NCI-H345 (cell line): ENCODE data around the gene SHMT2.

ENCODE experiments used
- DNase-seq: peaks from one replicate; lab custom pipeline; 2025; lab: John Stamatoyannopoulos, UW

SHMT2 gene

GRCh38 chr12:57227315-57228115 is 2.0 kb upstream of the SHMT2 start:
- DNase-seq: no peak

DNA sequence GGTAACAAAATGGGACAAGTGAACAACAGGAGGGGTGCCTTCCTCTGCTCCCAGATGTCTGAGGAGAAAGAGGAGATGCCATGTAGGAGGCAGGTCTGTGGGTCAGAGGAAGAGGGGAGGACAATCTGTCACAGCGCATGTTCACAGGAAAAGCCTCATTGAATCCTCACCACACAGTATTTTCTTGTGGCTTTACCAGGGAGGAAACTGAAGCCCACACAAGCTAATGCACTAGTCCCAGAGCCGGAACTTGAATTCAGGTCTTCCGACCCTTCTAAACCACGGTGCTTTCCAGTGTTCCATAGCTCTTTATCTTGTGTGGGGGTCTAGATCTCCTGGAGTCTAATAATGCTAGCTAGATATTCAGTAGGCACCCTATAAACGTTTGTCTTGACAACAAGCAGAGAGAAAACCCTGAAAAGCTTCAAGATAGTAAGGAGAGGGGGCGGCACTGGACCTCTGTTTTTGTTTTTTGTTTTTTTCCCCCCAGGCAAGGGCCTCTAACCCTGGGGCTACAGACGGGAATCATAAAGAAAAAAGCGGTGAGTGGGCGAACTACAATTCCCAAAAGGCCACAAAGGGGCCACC is 371 bp upstream of the SHMT2 start:
- no peak for DNase-seq

DNA sequence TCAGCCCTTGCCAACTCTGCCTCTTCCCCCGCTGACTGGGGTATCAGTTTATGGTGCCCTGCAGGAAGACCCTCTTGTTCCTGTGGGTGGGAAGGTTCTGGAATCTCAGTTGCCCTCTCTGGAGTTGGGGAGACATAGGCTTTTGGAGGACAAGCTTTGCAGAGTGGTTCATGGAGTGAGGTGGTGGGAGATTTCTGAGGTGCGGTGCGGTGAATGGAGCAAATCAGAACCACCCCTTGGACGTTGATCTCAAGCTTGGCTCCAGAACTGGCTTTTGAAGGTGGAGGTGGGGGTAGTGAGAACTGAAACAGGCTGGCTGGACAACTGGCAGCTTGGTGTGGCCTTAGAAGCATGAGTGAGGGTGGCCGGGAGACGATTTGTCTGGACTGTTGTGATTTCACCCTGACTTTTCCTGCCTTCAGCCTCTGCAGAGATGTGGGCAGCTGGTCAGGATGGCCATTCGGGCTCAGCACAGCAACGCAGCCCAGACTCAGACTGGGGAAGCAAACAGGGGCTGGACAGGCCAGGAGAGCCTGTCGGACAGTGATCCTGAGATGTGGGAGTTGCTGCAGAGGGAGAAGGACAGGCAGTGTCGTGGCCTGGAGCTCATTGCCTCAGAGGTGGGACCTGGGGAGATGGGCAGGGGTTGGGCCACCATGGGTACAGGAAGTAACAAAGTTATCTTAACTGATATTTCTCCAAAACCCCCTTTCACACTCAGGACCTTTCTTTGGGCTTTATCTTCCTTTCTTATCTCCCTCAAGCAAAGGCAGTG is 1.1 kb downstream of the SHMT2 start:
- DNase-seq: no peak

- no peak for DNase-seq
These were observed 1.9 kb downstream of the SHMT2 start for GRCh38 chr12:57231276-57232021.

DNA sequence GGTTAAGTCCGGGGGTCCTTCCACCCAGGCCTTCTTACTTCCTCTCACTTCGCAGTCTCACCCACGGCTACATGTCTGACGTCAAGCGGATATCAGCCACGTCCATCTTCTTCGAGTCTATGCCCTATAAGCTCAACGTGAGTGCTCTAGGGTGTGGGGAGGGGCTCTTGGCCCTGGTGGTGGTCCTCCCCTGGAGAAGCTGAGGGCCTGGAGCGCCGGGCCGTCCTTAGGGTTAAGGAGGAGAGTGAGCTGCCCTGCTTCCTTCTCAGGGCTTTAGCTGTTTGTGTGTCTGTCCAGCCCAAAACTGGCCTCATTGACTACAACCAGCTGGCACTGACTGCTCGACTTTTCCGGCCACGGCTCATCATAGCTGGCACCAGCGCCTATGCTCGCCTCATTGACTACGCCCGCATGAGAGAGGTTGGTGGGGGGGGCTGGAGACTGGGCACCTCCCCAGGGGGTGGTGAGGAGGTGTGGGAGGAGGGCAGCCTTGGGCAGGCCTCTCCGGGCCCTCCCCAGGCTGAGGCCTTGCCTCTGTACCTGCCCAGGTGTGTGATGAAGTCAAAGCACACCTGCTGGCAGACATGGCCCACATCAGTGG is 2.7 kb downstream of the SHMT2 start:
- no peak for DNase-seq

- DNase-seq: no peak
These were observed 4.1 kb downstream of the SHMT2 start for GRCh38 chr12:57233357-57234232.

GRCh38 chr12:57234233-57234570 is 4.7 kb downstream of the SHMT2 start:
- DNase-seq: no peak

DNA sequence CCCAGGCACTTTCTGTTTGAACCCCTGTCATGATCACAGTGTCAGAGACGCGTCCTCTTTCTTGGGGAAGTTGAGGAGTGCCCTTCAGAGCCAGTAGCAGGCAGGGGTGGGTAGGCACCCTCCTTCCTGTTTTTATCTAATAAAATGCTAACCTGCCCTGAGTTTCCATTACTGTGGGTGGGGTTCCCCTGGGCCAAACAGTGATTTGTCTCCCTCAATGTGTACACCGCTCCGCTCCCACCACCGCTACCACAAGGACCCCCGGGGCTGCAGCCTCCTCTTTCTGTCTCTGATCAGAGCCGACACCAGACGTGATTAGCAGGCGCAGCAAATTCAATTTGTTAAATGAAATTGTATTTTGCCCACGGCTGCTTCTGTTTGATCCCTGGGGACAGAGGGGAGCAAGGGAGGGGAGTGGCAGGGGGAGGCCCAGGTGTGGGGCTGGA is 5.1 kb downstream of the SHMT2 start:
- no peak for DNase-seq

DNA sequence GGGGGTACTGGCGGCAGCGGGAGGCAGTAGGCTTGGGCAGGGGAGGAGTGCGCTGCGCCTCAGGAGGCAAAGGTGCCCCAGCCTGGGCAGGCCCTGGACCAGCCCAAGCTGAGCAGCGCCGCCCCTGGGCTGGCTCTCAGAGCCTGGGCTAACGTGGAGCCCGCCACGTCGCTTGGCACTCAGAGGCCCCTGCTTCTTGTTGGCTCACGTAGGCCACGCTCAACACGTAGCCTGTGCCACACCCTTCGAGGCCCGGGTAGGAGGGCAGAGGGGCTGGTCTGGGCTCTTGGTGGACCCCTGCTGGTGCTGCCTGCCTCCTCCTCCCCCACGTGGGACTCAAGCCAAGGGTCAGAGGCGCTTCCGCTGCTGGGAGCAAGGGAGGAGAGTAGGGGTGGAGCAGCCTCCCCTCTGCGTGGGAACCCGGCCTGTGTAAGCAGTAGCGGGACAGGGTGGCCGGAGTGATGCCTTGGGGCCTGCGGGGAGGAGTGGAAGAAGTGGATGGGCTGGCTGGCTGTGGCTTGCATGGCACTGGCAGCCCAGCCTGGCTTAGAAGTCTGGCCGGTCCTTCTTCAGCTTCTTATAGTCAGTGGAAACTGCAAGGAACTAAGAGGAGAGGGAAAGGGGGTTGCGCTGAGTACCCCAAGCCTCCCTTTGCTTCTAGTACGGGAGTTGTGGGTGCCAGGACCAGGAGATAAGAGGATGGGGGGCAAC is 5.7 kb downstream of the SHMT2 start:
- no peak for DNase-seq

- no peak for DNase-seq
These were observed 6.2 kb downstream of the SHMT2 start for GRCh38 chr12:57235728-57236131.

DNA sequence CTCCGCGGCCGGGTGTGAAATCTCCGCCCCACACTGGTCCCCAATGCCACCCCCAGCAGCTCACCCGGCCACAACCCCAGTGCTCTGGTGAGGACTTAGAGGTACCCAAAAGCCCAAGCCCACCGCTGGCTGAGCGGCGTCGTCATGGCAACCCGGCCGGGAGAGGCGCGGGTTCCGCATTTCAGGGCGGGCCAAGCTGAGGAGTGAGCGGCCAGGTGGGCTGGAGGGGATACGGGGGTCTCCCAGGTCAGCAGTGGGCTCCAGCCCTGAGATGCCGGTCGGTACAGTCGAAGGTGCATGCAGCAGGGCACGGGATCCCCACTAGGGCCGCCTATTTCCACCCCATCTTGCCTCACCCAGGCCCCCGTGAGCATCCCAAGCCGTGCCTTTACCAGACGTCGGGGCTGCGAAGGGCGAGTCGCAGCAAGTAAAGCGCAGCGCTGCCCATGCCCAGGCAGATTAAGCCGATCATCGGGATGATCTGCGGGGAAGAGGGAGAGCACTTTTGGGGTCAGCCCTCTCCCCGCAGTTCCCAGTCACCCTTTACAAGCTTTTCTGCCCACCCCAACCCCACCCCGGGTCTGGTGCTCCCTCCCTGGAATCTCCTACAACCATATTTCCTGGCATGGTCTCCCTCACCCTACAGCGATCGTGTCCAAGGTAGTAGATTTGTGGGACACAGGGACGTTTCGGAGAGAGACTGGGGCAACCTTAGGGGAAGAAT is 6.9 kb downstream of the SHMT2 start:
- no peak for DNase-seq

DNA sequence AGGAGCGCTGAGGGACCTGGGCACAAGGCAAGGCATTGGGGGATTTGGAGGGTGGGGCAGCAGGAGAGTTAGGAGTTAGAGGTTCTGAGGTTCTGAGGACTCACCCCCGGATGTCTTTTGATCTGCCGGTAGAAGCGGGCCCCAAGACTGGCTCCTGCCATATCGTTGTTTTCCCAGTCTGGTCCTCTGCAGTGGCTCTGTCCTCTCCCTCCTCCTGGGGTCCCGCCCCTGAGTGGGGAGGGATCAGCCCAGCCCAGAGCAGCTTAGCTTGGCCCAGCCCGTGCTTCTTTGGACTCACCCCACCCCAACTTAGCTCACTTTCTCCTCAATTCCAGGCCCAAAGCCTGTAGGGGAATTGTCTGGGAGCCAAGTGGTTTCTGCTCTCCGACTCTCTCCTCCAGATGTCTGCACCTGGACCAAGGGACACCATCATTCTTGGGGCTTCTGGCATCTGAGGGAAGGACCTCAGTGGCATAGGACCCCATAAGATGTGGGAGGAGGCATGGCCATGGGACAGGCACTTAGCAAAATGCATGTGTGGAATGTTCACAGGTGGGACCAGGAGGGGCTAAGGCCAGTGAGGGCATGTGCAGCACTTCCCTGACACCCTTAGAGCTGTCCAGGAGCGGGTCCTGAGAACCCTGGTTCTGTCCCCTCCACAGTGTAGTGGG is 7.5 kb downstream of the SHMT2 start:
- DNase-seq: no peak

DNA sequence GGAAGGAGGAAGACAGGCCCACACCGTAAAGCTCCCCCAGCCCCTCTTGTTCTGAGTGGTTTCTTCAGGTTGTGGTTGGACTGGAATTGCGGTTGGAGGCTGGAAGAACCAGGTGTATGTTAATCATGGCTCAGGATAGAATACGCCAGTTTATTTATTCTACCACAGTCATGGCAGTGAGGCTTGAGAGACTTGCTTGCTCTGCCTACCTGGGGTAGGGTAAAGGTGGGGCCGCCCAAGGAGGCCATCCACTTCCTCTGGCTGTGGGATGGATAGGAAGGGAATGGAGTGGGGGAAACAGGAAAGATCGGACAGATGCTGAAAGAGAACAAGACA is 8.1 kb downstream of the SHMT2 start:
- peak; percentile 36 for DNase-seq

DNA sequence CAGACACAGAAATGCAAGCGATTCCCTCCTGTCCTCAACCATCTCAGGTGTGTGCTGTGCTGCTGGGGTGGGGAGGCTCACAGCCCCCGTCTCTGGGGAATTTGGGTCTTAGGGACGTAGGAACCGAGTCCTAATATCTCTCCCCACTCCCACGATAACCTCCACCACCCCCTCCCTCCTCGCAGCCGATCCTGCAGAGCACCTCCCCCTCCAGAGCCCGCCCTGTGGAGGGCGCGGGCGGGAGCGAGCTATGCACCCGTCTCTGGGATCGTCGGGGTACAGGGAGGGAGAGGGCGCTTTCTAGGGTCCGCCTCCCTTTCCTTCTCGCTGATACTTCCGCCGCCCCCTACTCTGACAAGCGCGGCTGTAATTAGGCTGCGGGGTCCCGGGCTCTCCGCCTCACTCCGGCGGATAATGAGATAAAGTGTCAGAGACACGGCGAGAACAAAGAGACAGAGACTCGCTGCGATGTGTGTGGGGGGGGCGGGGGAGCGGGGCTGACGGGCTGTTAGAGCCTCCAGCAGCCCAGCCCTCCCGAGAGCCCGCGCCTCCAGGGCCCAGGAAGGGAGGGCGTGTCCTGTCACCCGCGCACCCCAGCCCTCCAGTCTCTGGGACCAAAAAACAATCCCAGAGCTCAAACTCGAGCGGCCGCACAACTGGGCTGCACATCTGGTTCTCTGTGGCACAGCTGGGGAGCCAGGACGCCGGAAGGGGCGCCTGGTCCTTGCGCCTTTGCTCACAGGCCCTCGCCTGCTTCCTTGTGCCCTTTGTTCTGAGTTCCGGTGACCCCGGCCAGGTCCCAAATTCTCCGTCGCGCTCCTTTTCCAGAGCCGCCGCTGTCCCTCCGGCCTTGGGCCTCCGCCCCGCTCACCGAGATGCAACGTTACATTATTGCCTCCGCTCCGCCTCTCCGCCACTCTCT is 8.7 kb downstream of the SHMT2 start:
- DNase-seq: peak; percentile 59

DNA sequence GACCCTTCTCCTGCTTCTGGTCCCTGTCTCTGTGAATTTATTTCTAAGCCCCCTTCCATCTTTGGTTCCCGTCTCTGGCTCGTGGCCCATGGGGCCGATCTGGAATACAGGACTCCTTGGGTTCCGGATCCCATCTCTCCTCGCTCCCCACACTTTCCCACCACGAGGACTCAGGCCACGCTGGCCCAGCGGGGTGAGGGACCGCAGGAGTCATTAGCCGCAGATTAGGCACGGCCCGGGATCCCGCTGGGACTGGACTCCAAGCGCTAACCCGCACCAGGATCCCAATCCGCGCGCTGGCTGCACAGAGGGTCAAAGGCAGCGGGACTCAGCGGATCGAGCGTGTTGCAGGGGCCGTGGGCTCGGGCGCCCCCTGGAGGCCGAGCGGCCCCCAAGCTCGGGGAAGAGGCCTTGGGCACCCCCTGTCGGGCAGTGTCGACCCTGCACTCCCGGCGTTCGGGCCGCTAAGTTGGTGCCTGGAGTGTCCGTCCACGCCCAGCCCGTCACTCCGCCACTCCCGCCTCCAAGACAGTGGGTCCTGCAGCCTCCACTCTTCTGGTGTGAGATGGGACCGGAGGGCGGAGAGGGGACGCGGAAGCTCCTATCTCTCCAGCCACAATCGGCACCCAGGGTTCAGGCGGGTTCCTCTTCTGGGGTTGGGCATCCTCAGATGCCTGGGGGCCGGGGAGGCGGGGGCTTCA is 9.5 kb downstream of the SHMT2 start:
- DNase-seq: peak; percentile 90

DNA sequence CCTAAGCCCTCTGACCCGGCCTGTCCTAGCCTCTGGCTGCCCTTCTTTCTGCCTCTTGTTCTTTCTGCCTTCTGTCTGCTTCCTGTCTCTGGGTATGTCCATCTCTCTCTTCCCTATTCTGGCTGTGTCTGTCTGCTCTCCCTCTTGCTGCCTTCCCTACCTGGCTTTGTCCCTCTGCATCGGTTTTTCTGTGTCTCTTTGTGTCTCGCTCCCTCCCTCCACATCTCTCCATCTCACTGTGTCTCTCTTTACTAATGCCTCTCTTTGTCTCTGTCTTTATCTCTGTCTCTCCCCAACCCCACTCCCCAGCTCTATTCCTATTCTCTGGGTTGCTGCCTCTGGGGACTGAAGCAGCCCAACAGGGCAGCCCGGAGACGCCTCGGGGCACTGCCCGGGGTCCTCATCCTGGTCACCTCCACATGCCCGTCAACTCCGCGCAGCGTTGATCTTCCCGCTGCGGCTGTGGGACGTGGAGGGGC is 10.1 kb downstream of the SHMT2 start:
- peak; percentile 64 for DNase-seq
